ENCODE data around the gene FOSB.

FOSB gene

DNA sequence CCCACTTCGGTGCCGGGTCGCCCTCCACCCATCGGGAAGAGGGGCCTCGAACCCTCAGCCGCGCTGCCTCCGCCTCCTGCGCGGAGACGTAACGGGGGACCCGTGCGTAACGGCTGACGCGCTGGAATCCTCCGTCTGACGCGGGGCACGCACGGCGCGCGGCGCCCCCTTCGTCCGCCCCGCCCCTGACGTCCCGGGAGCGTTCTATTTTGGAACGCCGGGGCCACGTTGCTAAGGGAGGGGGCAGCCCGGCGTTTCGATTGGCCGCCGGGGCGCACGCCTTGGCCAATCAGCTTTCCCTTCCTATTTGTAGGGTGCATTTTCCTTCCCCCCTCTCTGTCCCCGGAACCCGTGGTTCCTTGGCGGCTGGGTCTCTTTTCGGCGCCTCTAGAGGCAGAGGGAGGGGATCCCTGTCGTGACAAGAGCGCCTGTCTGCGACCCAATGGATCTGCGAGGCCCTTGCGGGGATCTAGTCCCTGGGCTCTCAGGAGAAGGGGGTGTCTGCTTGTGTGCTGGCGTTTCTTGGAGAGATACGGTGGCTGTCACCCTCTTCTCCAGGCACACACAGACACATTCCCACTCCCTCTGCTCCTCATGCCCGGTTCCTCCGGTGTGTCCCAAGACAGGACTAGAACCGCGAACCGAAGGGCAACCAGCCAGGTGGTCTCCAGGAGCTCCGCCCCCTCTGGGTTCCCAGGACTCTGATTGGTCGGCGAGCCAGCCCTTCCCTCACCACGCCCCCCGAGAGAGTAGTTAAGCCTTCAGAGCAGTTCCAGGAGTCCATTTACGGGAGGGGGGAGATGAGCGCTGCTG is 1.5 kb downstream of the FOSB start:
- DNase-seq: peak; percentile 89 to 92

DNA sequence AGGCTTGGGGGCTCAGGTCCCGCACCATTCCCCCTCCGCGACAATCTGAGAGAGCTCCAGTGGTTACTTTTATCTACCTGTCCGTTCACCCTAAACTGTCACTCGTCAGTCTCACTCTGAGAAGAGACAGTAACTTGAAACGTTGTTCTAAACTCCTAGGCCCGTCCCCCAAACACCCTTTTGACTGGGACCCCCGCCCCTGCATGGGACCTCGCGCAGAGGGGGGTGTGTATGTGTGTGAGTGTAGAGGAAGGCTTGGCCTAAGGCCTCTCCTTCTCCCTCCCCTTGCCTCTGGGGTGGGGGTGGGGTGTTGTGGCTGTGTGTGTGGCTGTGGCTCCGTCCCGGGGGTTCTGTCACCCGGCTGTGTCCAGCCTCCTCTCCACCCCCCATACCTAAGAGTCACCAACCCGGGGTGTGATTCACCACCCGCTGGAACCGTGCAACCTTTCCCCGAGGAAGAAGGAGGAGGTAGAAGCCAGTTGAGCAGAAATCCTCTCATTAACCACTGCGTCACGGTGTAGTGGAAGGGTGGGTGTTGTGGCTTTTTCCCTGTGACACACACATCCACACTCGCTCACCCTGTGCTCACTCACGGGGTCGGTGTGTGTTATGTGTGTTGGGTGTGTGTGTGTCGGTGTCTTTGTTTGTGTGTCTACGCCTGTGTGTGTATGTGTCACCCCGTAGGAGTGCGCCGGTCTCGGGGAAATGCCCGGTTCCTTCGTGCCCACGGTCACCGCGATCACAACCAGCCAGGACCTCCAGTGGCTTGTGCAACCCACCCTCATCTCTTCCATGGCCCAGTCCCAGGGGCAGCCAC is 2.4 kb downstream of the FOSB start:
- DNase-seq: peak; percentile 34 to 68

DNA sequence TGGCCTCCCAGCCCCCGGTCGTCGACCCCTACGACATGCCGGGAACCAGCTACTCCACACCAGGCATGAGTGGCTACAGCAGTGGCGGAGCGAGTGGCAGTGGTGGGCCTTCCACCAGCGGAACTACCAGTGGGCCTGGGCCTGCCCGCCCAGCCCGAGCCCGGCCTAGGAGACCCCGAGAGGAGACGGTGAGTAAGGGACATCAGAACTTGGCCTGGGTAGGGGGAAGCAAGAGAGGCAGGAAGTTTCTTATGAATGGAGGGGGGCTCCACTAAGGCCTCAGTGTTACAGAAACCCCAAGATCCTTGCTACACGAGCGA is 2.9 kb downstream of the FOSB start:
- no peak for DNase-seq

DNA sequence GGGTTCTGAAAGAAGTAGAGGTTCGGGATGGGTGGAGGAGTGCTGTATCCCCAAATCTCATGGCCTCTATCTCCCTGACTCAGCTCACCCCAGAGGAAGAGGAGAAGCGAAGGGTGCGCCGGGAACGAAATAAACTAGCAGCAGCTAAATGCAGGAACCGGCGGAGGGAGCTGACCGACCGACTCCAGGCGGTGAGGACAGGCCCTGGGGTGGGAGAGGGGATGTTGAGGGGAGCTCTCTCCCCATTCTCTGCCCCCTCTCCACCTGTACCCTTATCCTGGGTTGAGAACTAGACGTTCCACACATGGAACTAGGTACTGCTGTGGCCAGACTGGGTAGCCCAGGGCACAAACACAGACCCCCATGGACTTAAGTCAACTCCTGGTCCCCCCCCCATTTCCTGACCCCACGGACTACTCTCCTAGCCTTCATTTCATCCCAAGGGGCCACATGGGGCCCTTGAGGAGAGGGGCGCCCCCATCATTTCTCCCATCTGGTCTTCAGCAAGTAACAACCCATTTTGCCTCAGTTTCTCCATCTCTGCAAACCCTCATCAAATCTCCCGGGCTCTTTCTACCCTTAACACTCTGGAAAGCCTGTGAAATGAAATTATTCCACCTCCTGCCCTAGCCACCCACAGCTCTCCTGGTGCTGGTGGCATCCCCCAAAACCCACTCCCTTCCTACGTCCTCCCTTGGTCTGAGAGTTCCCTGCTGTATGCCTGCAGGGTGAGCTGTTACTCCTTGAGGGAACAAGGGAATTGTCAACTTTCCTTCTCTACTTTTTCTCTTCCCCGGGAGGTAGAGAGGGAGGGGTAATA is 3.5 kb downstream of the FOSB start:
- DNase-seq: no peak

DNA sequence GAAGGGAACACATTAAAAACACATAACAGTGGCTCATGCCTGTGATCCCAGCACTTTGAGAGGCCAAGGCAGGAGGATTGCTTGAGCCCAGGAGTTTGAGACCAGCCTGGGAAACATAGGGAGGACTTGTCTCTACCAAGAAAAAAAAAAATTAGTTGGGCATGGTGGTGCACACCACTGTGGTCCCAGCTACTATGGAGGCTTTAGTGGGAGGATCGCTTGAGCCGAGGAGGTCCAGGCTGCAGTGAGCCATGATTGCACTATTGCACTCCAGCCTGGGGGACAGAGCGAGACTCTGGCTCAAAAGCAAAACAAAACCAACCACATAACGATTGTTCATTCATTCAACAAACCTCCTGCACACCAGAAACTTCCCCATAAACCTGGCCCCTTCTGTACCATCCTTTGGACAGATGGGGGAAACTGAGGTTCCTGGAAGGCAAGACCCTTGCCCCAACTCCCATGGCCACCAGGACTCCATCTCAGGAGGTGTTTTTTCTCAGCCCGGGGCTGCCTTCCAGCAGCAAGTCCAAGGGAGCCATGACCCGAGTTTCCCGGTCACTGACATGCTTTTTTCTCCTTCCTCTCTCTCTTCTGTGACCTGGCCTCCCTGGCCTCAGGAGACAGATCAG is 4.3 kb downstream of the FOSB start:
- no peak for DNase-seq

DNA sequence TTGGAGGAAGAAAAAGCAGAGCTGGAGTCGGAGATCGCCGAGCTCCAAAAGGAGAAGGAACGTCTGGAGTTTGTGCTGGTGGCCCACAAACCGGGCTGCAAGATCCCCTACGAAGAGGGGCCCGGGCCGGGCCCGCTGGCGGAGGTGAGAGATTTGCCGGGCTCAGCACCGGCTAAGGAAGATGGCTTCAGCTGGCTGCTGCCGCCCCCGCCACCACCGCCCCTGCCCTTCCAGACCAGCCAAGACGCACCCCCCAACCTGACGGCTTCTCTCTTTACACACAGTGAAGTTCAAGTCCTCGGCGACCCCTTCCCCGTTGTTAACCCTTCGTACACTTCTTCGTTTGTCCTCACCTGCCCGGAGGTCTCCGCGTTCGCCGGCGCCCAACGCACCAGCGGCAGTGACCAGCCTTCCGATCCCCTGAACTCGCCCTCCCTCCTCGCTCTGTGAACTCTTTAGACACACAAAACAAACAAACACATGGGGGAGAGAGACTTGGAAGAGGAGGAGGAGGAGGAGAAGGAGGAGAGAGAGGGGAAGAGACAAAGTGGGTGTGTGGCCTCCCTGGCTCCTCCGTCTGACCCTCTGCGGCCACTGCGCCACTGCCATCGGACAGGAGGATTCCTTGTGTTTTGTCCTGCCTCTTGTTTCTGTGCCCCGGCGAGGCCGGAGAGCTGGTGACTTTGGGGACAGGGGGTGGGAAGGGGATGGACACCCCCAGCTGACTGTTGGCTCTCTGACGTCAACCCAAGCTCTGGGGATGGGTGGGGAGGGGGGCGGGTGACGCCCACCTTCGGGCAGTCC is 5.0 kb downstream of the FOSB start:
- no peak for DNase-seq

DNA sequence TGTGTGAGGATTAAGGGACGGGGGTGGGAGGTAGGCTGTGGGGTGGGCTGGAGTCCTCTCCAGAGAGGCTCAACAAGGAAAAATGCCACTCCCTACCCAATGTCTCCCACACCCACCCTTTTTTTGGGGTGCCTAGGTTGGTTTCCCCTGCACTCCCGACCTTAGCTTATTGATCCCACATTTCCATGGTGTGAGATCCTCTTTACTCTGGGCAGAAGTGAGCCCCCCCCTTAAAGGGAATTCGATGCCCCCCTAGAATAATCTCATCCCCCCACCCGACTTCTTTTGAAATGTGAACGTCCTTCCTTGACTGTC is 5.5 kb downstream of the FOSB start:
- no peak for DNase-seq

DNA sequence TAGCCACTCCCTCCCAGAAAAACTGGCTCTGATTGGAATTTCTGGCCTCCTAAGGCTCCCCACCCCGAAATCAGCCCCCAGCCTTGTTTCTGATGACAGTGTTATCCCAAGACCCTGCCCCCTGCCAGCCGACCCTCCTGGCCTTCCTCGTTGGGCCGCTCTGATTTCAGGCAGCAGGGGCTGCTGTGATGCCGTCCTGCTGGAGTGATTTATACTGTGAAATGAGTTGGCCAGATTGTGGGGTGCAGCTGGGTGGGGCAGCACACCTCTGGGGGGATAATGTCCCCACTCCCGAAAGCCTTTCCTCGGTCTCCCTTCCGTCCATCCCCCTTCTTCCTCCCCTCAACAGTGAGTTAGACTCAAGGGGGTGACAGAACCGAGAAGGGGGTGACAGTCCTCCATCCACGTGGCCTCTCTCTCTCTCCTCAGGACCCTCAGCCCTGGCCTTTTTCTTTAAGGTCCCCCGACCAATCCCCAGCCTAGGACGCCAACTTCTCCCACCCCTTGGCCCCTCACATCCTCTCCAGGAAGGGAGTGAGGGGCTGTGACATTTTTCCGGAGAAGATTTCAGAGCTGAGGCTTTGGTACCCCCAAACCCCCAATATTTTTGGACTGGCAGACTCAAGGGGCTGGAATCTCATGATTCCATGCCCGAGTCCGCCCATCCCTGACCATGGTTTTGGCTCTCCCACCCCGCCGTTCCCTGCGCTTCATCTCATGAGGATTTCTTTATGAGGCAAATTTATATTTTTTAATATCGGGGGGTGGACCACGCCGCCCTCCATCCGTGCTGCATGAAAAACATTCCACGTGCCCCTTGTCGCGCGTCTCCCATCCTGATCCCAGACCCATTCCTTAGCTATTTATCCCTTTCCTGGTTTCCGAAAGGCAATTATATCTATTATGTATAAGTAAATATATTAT is 6.1 kb downstream of the FOSB start:
- no peak for DNase-seq

DNA sequence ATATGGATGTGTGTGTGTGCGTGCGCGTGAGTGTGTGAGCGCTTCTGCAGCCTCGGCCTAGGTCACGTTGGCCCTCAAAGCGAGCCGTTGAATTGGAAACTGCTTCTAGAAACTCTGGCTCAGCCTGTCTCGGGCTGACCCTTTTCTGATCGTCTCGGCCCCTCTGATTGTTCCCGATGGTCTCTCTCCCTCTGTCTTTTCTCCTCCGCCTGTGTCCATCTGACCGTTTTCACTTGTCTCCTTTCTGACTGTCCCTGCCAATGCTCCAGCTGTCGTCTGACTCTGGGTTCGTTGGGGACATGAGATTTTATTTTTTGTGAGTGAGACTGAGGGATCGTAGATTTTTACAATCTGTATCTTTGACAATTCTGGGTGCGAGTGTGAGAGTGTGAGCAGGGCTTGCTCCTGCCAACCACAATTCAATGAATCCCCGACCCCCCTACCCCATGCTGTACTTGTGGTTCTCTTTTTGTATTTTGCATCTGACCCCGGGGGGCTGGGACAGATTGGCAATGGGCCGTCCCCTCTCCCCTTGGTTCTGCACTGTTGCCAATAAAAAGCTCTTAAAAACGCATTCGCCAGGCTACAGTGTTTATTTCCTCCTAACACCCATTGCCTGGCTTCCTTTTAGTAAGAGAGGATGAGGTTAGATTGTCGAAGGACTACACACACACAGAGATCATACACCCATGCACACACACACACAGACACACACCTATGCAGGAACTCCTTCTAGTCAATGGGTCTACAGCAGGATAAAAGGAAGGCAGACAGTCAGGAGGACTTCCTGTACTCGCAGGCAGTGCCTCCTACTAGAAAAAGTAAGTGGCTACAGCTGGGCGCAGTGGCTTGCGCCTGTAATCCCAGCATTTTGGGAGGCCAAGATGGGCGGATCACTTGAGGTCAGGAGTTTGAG is 7.1 kb downstream of the FOSB start:
- no peak for DNase-seq

DNA sequence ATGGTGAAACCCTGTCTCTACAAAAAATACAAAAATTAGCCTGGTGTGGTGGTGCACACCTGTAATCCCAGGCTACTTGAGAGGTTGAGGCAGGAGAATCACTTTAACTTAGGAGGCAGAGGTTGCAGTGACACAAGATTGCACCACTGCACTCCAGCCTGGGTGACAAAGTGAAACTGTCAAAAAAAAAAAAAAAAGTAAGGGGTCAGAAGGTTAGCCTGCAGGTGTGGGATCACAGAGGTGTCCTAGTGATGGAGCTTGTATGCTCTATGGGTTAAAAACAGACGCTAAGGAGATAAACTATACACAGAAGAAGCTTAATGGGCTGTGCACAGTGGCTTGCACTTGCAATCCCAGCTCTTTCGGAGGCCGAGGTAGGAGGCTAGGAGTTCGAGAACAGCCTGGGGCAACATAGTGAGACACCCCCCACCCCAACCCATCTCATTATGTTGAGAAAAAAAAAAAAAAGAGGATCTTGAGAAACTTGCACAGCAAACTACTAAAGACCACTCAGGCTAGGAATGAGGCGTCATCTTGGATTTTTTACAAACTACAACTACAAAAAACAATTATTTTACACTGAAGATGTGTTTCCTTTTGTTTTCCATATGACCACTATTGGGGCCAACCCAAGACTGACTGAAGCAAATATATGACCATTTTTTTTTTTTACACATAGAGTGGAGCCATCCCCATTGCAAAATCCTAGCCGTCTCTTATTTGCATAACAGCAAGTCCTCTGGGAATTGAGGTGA is 7.9 kb downstream of the FOSB start:
- no peak for DNase-seq

DNA sequence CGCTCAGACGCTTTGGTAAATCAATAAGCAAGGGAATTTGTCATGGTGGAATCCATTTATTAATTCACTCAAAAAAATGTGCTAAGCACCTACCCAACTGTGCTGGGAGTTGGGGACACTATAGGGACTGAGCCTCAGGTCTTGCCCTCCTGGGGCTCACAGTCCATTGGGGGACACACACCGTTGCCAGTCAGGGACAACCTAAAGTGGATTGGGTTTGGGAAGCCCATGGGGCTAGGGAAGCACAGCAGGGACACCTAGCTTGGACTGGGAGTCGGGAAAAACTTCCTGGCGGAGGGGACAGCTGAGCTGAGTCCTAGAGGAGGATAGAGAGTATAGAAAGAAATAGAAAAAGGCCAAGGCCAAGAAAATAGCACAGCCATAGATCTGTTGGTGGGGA is 8.5 kb downstream of the FOSB start:
- no peak for DNase-seq

DNA sequence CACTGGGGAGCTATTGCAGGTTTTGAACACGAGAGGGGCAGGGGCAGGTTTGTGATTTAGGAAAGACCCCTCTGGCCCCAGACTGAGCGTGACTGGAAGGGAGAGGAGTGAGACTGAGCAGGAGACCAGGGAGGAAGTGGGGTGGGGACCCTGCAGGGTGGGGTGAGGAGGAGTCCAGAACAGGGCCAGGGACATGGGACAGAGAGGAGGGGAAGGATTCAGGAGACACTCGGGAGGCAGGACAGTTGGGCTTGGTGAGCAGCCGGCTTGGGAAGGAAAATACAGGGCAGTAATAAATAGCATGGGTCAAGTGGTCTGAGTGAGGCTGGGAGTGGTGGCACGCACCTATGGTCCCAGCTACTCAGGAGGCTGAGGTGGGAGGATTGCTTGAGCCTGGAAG is 9.4 kb downstream of the FOSB start:
- no peak for DNase-seq

DNA sequence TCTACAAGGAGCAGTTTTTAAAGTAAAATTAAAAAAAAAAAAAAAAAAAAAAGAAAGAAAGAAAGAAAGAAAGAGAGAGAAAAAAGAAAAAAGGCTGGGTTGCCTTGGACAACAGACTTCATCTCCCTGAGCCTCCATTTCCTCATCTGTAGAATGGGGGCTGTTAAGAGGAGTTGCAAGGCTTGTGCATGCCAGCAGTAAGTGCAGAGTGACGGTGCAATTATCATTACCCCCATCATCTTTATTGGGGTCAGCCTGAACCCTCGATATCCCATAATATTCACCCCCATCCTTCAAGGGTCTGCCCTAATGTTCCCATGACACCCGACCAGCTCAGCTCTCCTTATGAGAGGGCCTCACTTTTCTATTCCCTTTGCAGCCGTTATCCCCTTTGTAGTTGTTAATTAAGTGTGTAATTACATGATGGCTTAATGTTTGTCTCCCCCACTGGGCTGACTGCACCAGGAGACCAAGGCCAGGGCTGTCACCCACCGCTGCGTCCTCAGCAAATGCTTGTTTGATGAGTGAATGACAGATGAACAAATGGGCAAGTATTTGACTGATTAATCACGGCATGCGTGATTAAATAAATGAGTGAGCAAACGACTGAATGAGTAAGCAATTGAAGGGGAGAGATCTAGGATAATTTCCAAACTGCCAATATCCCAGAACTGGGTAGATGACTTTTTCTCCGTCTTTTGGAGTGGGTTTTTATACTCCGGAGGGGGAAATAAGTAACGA is 10.1 kb downstream of the FOSB start:
- DNase-seq: no peak

DNA sequence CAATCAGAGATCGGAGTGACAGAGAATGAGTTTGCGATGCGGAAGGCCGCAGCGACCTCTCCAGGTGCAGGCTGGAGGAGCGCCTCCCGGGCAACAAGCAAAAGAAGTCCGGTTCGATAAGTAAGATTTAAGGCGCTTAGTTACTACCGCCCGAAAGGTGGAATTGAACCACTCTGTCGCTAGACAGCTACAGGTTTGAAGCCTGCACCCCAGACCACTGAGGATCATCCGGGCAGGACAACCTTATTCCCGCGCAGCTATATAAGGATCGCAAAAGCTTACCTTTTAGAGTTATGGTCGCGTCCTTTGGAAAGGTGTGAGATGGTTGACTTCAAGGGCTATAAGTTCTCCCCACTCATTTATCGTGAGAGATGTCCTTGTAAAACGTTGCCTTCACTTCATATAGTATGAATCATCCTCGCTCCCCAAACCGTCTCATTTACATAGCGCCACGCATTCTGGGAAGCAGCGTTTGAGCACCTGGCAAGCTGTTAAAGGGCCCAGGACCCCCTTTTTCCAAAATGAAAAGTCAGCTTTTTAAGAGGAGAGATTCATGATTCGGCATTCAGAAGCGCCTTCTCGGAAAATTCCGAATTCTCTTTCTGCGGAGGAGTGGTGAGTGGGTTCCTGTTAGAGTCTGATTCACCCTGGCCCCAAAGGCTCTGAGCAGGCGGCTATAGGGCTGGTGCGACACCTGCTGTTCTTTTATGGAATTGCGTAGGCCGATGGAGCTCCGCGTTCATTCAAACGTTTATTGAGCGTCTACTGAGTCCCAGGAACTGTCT is 10.8 kb downstream of the FOSB start:
- peak; percentile 85 to 99 for DNase-seq

DNA sequence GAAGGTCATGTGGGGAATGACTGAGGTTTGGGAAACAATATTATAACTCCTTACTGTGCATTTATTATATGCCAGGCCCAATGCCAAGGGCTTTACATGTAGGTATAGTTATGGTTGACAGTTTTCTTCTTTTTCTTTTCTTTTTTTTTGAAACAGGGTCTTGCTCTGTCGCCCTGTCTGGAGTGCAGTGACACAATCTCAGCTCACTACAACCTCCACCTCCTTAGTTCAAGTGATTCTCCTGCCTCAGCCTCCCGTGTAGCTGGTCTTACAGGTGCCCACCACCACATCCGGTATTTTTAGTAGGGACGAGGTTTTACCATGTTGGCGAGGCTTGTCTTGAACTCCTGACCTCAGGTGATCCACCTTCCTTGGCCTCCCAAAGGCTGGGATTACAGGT is 15.2 kb downstream of the FOSB start:
- DNase-seq: no peak

DNA sequence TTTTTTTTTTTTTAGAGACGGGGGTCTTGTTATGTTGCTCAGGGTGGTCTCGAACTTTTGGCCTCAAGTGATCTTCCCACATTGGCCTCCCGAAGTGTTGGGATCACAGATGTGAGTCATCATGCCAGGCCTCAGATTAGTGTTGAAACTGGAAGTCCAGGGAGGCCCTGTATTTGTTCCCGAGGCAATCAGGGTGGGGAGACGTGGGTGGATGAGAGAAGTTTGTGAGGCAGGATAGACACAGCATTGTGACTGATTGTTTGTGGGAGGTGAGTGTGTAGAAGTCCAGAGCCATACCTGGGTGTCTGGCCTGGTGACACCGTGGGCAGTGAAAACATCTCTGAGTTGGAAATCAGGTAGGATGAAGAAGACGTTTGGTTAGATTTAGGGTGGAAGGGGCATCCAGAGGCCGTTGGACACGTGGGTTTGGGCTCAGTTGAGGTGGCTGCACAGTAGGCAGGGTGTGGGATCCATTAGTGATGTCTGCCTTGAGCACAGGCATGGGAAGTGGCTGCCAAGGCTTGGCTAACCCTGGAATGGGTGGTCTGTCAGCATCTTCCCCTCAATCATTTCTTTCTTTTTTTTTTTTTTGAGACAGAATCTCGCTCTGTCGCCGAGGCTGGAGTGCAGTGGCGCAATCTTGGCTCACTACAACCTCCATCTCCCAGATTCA is 16.6 kb downstream of the FOSB start:
- peak; percentile 45 to 82 for DNase-seq

All from inflammatory macrophage treated with lipopolysaccharide for 1 hour (primary cell).